Liver (tissue), 9 donors: Measurements from ENCODE around the gene KCP. TPM values are rescaled to one million over a fixed set of nuclear protein-coding genes. Genes with fewer than 3 reads are reported as not detected.

Experiments
- DNase-seq: peaks from one replicate; pipeline ENCODE4 v3.0.0-alpha.2; 2017; ENCODE audit warnings: low spot score
- H3K27ac ChIP-seq, 2 donors: one replicate each; pipeline ENCODE4 v1.7.0; 2013; ENCODE audit warnings: inconsistent platforms in 2 of 2, low read length in 2 of 2, control low read depth in 1 of 2, low read depth in 1 of 2, mild to moderate bottlenecking in 1 of 2
- H3K27me3 ChIP-seq, 4 donors: one replicate each; pipeline versions ENCODE4 v1.6.1 to v1.7.0; 2013; ENCODE audit warnings: low read length in 3 of 4, inconsistent platforms in 1 of 4, mild to moderate bottlenecking in 1 of 4, moderate library complexity in 1 of 4; ENCODE audit not compliant: control insufficient read depth in 4 of 4, insufficient read depth in 4 of 4
- H3K36me3 ChIP-seq, 4 donors: one replicate each; pipeline versions ENCODE4 v1.6.1 to v1.7.0; 2013; ENCODE audit warnings: low read length in 3 of 4, mild to moderate bottlenecking in 3 of 4, low read depth in 1 of 4, moderate library complexity in 1 of 4; ENCODE audit not compliant: control insufficient read depth in 4 of 4, insufficient read depth in 3 of 4
- H3K4me1 ChIP-seq, 4 donors: one replicate each; pipeline versions ENCODE4 v1.6.1 to v1.7.0; 2013; ENCODE audit warnings: low read length in 3 of 4, mild to moderate bottlenecking in 3 of 4, moderate library complexity in 1 of 4; ENCODE audit not compliant: control insufficient read depth in 4 of 4, insufficient read depth in 4 of 4
- H3K4me3 ChIP-seq, 3 donors: one replicate each; pipeline versions ENCODE4 v1.6.1 to v1.7.0; 2013; ENCODE audit warnings: low read length in 3 of 3, control low read depth in 1 of 3, low read depth in 1 of 3, mild to moderate bottlenecking in 1 of 3
- H3K9ac ChIP-seq, 2 donors: one replicate each; pipeline ENCODE4 v1.7.0; 2013; ENCODE audit warnings: low read length in 2 of 2, mild to moderate bottlenecking in 2 of 2, moderate library complexity in 2 of 2, control low read depth in 1 of 2, low read depth in 1 of 2
- H3K9me3 ChIP-seq, 4 donors: one replicate each; pipeline versions ENCODE4 v1.6.1 to v1.7.0; 2013; ENCODE audit warnings: low read length in 3 of 4; ENCODE audit not compliant: control insufficient read depth in 4 of 4
- ATF3 ChIP-seq: IDR thresholded peaks from 2 replicates; pipeline ENCODE4 v1.6.1; 2016; ENCODE audit warnings: antibody characterized with exemption
- CTCF ChIP-seq: fragments of 150-350 bp; IDR thresholded peaks from 2 replicates; pipeline ENCODE4 v1.5.1; 2017; ENCODE audit warnings: improper control_type of control experiment, low read depth, low read length; ENCODE audit not compliant: missing input control
- EGR1 ChIP-seq, 2 donors: IDR thresholded peaks; 2 replicates each; pipeline ENCODE4 v1.6.1; 2016 to 2018; ENCODE audit warnings: antibody characterized with exemption in 2 of 2, low read depth in 2 of 2
- FOXA1 ChIP-seq: IDR thresholded peaks from 2 replicates; pipeline ENCODE4 v1.6.1; 2016; ENCODE audit warnings: antibody characterized with exemption
- FOXA2 ChIP-seq: IDR thresholded peaks from 2 replicates; pipeline ENCODE4 v1.6.1; 2016; ENCODE audit warnings: antibody characterized with exemption
- HNF4A ChIP-seq, 2 donors: conservative IDR thresholded peaks; 2 replicates each; pipeline ENCODE4 v1.6.1; 2016; ENCODE audit warnings: antibody characterized with exemption in 2 of 2, mild to moderate bottlenecking in 2 of 2
- HNF4G ChIP-seq: IDR thresholded peaks from 2 replicates; pipeline ENCODE4 v1.6.1; 2016; ENCODE audit warnings: antibody characterized with exemption
- JUND ChIP-seq, 2 donors: IDR thresholded peaks; 2 replicates each; pipeline ENCODE4 v1.6.1; 2016; ENCODE audit warnings: antibody characterized with exemption in 2 of 2
- RAD21 ChIP-seq, 2 donors: IDR thresholded peaks; 2 replicates each; pipeline ENCODE4 v1.6.1; 2016; ENCODE audit warnings: antibody characterized with exemption in 2 of 2, mild to moderate bottlenecking in 2 of 2
- REST ChIP-seq: IDR thresholded peaks from 2 replicates; pipeline ENCODE4 v1.6.1; 2016; ENCODE audit warnings: antibody characterized with exemption, mild to moderate bottlenecking
- RXRA ChIP-seq, 2 donors: IDR thresholded peaks; 2 replicates each; pipeline ENCODE4 v1.6.1; 2017 to 2018; ENCODE audit warnings: antibody characterized with exemption in 2 of 2, mild to moderate bottlenecking in 1 of 2
- SP1 ChIP-seq: IDR thresholded peaks from 2 replicates; pipeline ENCODE4 v1.6.1; 2018; ENCODE audit warnings: antibody characterized with exemption, mild to moderate bottlenecking
- TAF1 ChIP-seq: conservative IDR thresholded peaks from 2 replicates; pipeline ENCODE4 v1.6.1; 2016; ENCODE audit warnings: antibody characterized with exemption, mild to moderate bottlenecking
- YY1 ChIP-seq: IDR thresholded peaks from 2 replicates; pipeline ENCODE4 v1.6.1; 2016; ENCODE audit warnings: antibody characterized with exemption, mild to moderate bottlenecking
- WGBS: extraction: QIAGEN DNeasy Blood & Tissue Kit; methylation state at CpG from one replicate; pipeline ENCODE4 v1.1.7; 2013; 5-methylcytosine and 5-hydroxymethylcytosine counted together
- polyA plus RNA-seq, 2 donors: library from polyadenylated mRNA; stranded (reverse) in 1 of 2; unstranded in 1 of 2; fragments of 200-250 nt in 1 of 2; fragments of >200 nt in 1 of 2; fragmentation: Nextera tagmentation in 1 of 2; extraction: Ambion mirVana in 1 of 2; gene quantifications; one replicate each; pipeline versions ENCODE4 v1.2.1 to v1.2.3, GENCODE V29; 2013 to 2015
- total RNA-seq, 2 donors: library from RNA; depleted of rRNA; stranded (reverse); fragments of >200 nt; gene quantifications; one replicate each; pipeline ENCODE4 v1.2.3, GENCODE V29; 2014
- TF ChIP-seq, protein P1 (sequence below): IDR thresholded peaks from 2 replicates; pipeline ENCODE4 v1.6.1; 2016; ENCODE audit warnings: antibody characterized with exemption
- donor health status: healthy.
- donor health status: healthy.
- donor health status: healthy.
- donor health status: healthy.
- donor health status: healthy.

KCP gene
- total and polyA plus RNA-seq, 4 donors: 0.02 to 0.08 (median 0.05) TPM; not detected in 1

DNA sequence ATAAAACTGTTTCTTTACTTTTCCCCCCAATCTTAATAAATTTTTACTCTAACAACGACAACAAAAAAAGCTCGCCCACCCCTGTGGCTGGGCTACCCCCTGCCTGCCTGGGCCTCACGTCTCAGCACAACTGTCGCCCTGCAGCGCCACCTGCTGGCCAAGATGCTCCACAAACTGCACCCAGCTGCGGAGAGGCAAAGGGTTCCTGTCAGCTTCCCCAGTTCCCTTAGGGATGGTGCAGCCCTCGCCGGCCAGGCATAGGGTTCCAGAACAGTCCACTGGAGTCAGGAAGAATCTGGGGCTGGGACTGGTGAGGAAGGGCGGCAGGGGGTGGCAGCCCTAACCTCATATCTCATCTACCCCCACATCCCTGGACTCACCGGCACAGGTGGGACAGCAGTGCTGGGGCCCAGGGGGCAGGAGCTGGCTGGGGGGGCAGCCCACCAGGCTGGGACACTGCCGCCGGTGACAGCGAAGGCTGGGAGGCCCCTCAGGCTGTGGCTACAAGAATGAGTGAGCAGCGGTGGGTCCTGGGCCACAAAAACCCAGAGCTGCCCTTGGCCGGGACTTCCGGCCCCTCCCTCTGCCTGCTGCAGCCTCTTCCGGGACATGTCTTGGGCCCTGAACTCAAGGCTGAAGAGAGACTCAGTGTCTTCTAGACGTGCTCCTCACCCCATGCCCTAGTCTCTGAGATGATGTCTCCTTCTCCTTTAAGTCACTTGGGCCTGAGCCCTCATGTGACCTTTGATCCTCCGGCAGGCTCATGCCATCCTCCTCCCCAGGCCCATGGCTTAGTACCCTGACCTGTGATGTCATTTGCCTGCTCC is 26.7 kb downstream of the KCP start:
- WGBS: 43% methylated on average over 19 of the region's 19 CpGs

DNA sequence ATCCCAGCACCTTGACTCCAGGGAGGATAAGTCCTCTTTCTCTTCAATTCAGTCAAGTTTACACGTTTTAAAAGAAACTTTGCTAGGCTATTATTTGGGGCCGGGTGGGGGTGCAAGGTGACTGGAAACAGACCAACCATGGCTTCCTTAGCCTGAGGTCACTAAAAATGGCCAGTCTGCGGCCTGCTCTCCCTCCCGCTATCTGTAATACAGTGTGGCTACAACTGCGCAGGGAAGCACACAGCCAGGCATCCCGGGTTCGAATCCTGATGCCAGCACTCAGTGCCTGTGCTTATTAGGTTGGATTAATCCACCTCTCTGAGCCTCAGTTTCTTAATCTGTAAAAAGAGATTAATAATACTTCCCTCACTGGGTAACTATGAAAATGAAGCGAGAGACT is 28.4 kb downstream of the KCP start:
- no peak overlapping the region for H3K9ac ChIP-seq
- peaks cover 0 to 7% (median 0%) of the 10 kb centered on the region in 4 donors for H3K4me1 ChIP-seq
- H3K27ac ChIP-seq: no peak overlapping the region
- no peaks in the 10 kb centered on the region for H3K36me3 ChIP-seq
- WGBS: 90% methylated on average over 8 of the region's 8 CpGs
- H3K4me3 ChIP-seq: no peak overlapping the region
- no peaks in the 10 kb centered on the region for H3K27me3 ChIP-seq
- TF ChIP-seq RAD21 (IDR thresholded peaks at IDR 0.05): no peak
- TF ChIP-seq FOXA1: no peak
- TF ChIP-seq EGR1 (IDR thresholded peaks at IDR 0.05; ENCODE audit: low read depth in 2 of 2): no peak
- TF ChIP-seq YY1: no peak
- TF ChIP-seq ATF3: no peak
- no peak for TF ChIP-seq SP1
- no peak for TF ChIP-seq CTCF
- TF ChIP-seq HNF4A (conservative IDR thresholded peaks at IDR 0.05): no peak
- TF ChIP-seq FOXA2: no peak
- TF ChIP-seq REST: no peak
- no peak for TF ChIP-seq JUND (IDR thresholded peaks at IDR 0.05)
- TF ChIP-seq, protein P1, sequence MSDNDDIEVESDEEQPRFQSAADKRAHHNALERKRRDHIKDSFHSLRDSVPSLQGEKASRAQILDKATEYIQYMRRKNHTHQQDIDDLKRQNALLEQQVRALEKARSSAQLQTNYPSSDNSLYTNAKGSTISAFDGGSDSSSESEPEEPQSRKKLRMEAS: no peak
- no peak for TF ChIP-seq RXRA (IDR thresholded peaks at IDR 0.05)
- TF ChIP-seq HNF4G: no peak
- TF ChIP-seq TAF1: no peak
- H3K9me3 ChIP-seq: no peaks in the 10 kb centered on the region
- no peak for DNase-seq

More for the DNA sequence above, 26.7 kb downstream of the KCP start:
- TF ChIP-seq CTCF: peak; percentile 77
- TF ChIP-seq RAD21 (IDR thresholded peaks at IDR 0.05): peak in 1 of 2 donors; percentile 88
- TF ChIP-seq, protein P1: no peak
- Histone ChIP-seq H3K4me3 (no peak overlapping the region), H3K9ac (no peak overlapping the region), H3K4me1 (peaks cover 0 to 7% (median 0%) of the 10 kb centered on the region in 4 donors), H3K27ac (no peak overlapping the region), H3K9me3 (no peaks in the 10 kb centered on the region), H3K36me3 (no peaks in the 10 kb centered on the region), H3K27me3 (no peaks in the 10 kb centered on the region)
- peak; percentile 87 for DNase-seq
